Lower leg skin (tissue), 3 donors: ENCODE measurements around the gene SCRN2.

ENCODE experiments used
- CTCF ChIP-seq, 3 donors: fragments of 450-650 bp; IDR thresholded peaks; one replicate each; pipeline ENCODE4 v1.5.1; 2016; ENCODE audit warnings: antibody characterized with exemption in 3 of 3, mild to moderate bottlenecking in 3 of 3, moderate library complexity in 2 of 3
- POLR2A ChIP-seq, 2 donors: fragments of 450-650 bp; IDR thresholded peaks; one replicate each; pipeline ENCODE4 v1.6.1; 2016 to 2017; ENCODE audit warnings: antibody characterized with exemption in 2 of 2, mild to moderate bottlenecking in 1 of 2, moderate library complexity in 1 of 2

DNA sequence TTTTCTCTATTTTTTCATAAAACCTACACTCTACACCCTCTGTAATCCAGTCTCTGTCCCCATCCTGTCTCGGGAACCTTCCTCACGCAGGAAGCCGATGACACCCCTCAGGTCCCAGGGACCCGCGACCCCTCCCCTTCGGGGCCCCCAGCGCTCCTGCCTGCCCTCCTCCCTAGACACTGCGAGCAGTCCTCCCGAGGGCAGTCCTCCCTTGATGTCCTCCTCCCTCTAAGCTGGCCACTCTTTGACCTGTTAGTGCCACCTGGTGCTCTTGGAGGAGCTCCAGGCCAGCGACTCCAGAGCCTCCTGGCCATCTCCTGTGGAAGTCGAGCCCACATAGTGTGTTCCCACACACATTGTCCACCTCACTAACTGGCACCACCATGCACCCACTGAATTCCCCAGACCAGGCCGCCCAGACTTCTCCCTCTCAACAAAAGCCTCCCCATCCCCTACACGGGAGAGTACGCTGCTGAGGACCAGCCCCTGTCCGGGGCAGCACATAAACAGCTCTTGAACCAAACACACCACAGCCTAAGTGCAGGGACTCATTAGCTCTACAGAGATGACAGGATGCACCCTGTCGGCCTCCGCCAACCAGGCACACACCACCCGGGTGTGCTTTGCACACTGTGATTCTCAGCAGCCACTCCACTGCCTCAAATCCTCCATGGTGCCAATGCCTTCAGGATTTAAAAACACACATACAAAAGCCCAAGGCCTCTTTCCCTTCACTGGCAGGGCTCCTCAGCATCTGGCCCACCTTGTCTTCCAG, 28.7 kb downstream of the SCRN2 start:
- TF ChIP-seq CTCF (IDR thresholded peaks at IDR 0.05) (no peak), POLR2A (IDR thresholded peaks at IDR 0.05) (no peak)
